Measurements from ENCODE around the gene TXN2.

TXN2 gene

GRCh38 chr22:36467946-36468345 lies 13.5 kb downstream of the TXN2 start:
- H3K27ac ChIP-seq (ENCODE audit: low read depth in 2 of 2, low read length in 2 of 2): peak overlapping the region; percentile 42 to 56
- peaks cover 30% of the 10 kb centered on the region in 2 donors for H3K36me3 ChIP-seq (ENCODE audit: control insufficient read depth in 2 of 2, insufficient read depth in 2 of 2, low read length in 2 of 2)
- peak overlapping the region in 1 of 2 donors; percentile 14 for H3K9ac ChIP-seq (ENCODE audit: low read depth in 1 of 2, low read length in 2 of 2)
- peaks cover 24 to 36% of the 10 kb centered on the region in 2 donors for H3K4me1 ChIP-seq (ENCODE audit: control insufficient read depth in 2 of 2, insufficient read depth in 2 of 2, low read length in 2 of 2)
- no peaks in the 10 kb centered on the region for H3K9me3 ChIP-seq (ENCODE audit: control insufficient read depth in 2 of 2, low read length in 2 of 2)
- no peaks in the 10 kb centered on the region for H3K27me3 ChIP-seq (ENCODE audit: control insufficient read depth in 2 of 2, insufficient read depth in 2 of 2, low read length in 2 of 2)
- H3K4me3 ChIP-seq (ENCODE audit: low read length in 2 of 2): no peak overlapping the region

GRCh38 chr22:36467042-36467810 lies 14.2 kb downstream of the TXN2 start:
- peak overlapping the region in 1 of 2 donors; percentile 70 for H3K9ac ChIP-seq (ENCODE audit: low read depth in 1 of 2, low read length in 2 of 2)
- peaks cover 27 to 38% of the 10 kb centered on the region in 2 donors for H3K4me1 ChIP-seq (ENCODE audit: control insufficient read depth in 2 of 2, insufficient read depth in 2 of 2, low read length in 2 of 2)
- no peaks in the 10 kb centered on the region for H3K9me3 ChIP-seq (ENCODE audit: control insufficient read depth in 2 of 2, low read length in 2 of 2)
- H3K27me3 ChIP-seq (ENCODE audit: control insufficient read depth in 2 of 2, insufficient read depth in 2 of 2, low read length in 2 of 2): no peaks in the 10 kb centered on the region
- H3K36me3 ChIP-seq (ENCODE audit: control insufficient read depth in 2 of 2, insufficient read depth in 2 of 2, low read length in 2 of 2): peaks cover 26 to 27% of the 10 kb centered on the region in 2 donors
- H3K4me3 ChIP-seq (ENCODE audit: low read length in 2 of 2): no peak overlapping the region
- H3K27ac ChIP-seq (ENCODE audit: low read depth in 2 of 2, low read length in 2 of 2): peak overlapping the region; percentile 79 to 80

- H3K9me3 ChIP-seq (ENCODE audit: control insufficient read depth in 2 of 2, low read length in 2 of 2): no peaks in the 10 kb centered on the region
- no peaks in the 10 kb centered on the region for H3K27me3 ChIP-seq (ENCODE audit: control insufficient read depth in 2 of 2, insufficient read depth in 2 of 2, low read length in 2 of 2)
- no peak overlapping the region for H3K4me3 ChIP-seq (ENCODE audit: low read length in 2 of 2)
- peaks cover 19 to 25% of the 10 kb centered on the region in 2 donors for H3K36me3 ChIP-seq (ENCODE audit: control insufficient read depth in 2 of 2, insufficient read depth in 2 of 2, low read length in 2 of 2)
- peak overlapping the region; percentile 79 to 80 for H3K27ac ChIP-seq (ENCODE audit: low read depth in 2 of 2, low read length in 2 of 2)
- H3K4me1 ChIP-seq (ENCODE audit: control insufficient read depth in 2 of 2, insufficient read depth in 2 of 2, low read length in 2 of 2): peaks cover 30 to 45% of the 10 kb centered on the region in 2 donors
- peak overlapping the region in 1 of 2 donors; percentile 70 for H3K9ac ChIP-seq (ENCODE audit: low read depth in 1 of 2, low read length in 2 of 2)
Measured at GRCh38 chr22:36466258-36466657, 15.2 kb downstream of the TXN2 start.

GRCh38 chr22:36465232-36466021 lies 16.0 kb downstream of the TXN2 start:
- Histone ChIP-seq H3K9ac (ENCODE audit: low read depth in 1 of 2, low read length in 2 of 2) (peak overlapping the region; percentile 35 to 70), H3K27me3 (ENCODE audit: control insufficient read depth in 2 of 2, insufficient read depth in 2 of 2, low read length in 2 of 2) (no peaks in the 10 kb centered on the region), H3K27ac (ENCODE audit: low read depth in 2 of 2, low read length in 2 of 2) (peak overlapping the region; percentile 79 to 80), H3K4me1 (ENCODE audit: control insufficient read depth in 2 of 2, insufficient read depth in 2 of 2, low read length in 2 of 2) (peaks cover 30 to 48% of the 10 kb centered on the region in 2 donors), H3K4me3 (ENCODE audit: low read length in 2 of 2) (peak overlapping the region in 1 of 2 donors; percentile 13), H3K36me3 (ENCODE audit: control insufficient read depth in 2 of 2, insufficient read depth in 2 of 2, low read length in 2 of 2) (peaks cover 13 to 18% of the 10 kb centered on the region in 2 donors), H3K9me3 (ENCODE audit: control insufficient read depth in 2 of 2, low read length in 2 of 2) (no peaks in the 10 kb centered on the region)

- H3K27ac ChIP-seq (ENCODE audit: low read depth in 2 of 2, low read length in 2 of 2): peak overlapping the region; percentile 79 to 80
- peaks cover 29 to 49% of the 10 kb centered on the region in 2 donors for H3K4me1 ChIP-seq (ENCODE audit: control insufficient read depth in 2 of 2, insufficient read depth in 2 of 2, low read length in 2 of 2)
- peak overlapping the region in 1 of 2 donors; percentile 70 for H3K9ac ChIP-seq (ENCODE audit: low read depth in 1 of 2, low read length in 2 of 2)
- H3K36me3 ChIP-seq (ENCODE audit: control insufficient read depth in 2 of 2, insufficient read depth in 2 of 2, low read length in 2 of 2): peaks cover 13 to 18% of the 10 kb centered on the region in 2 donors
- H3K27me3 ChIP-seq (ENCODE audit: control insufficient read depth in 2 of 2, insufficient read depth in 2 of 2, low read length in 2 of 2): no peaks in the 10 kb centered on the region
- H3K9me3 ChIP-seq (ENCODE audit: control insufficient read depth in 2 of 2, low read length in 2 of 2): no peaks in the 10 kb centered on the region
- H3K4me3 ChIP-seq (ENCODE audit: low read length in 2 of 2): peak overlapping the region in 1 of 2 donors; percentile 13
Measured at GRCh38 chr22:36464715-36465231, 16.7 kb downstream of the TXN2 start.

- H3K9me3 ChIP-seq (ENCODE audit: control insufficient read depth in 2 of 2, low read length in 2 of 2): no peaks in the 10 kb centered on the region
- H3K9ac ChIP-seq (ENCODE audit: low read depth in 1 of 2, low read length in 2 of 2): no peak overlapping the region
Measured at GRCh38 chr22:36463783-36464184, 17.7 kb downstream of the TXN2 start.

GRCh38 chr22:36461665-36462649 lies 19.5 kb downstream of the TXN2 start:
- Histone ChIP-seq H3K36me3 (ENCODE audit: control insufficient read depth in 2 of 2, insufficient read depth in 2 of 2, low read length in 2 of 2) (peaks cover 6 to 7% of the 10 kb centered on the region in 2 donors), H3K27ac (ENCODE audit: low read depth in 2 of 2, low read length in 2 of 2) (peak overlapping the region; percentile 39 to 52), H3K27me3 (ENCODE audit: control insufficient read depth in 2 of 2, insufficient read depth in 2 of 2, low read length in 2 of 2) (no peaks in the 10 kb centered on the region), H3K4me1 (ENCODE audit: control insufficient read depth in 2 of 2, insufficient read depth in 2 of 2, low read length in 2 of 2) (peaks cover 35 to 56% of the 10 kb centered on the region in 2 donors), H3K9me3 (ENCODE audit: control insufficient read depth in 2 of 2, low read length in 2 of 2) (no peaks in the 10 kb centered on the region), H3K4me3 (ENCODE audit: low read length in 2 of 2) (no peak overlapping the region), H3K9ac (ENCODE audit: low read depth in 1 of 2, low read length in 2 of 2) (peak overlapping the region; percentile 14 to 52)

More at GRCh38 chr22:36463783-36464184, 17.7 kb downstream of the TXN2 start:
- Histone ChIP-seq H3K27ac (ENCODE audit: low read depth in 2 of 2, low read length in 2 of 2) (peak overlapping the region; percentile 38), H3K27me3 (ENCODE audit: control insufficient read depth in 2 of 2, insufficient read depth in 2 of 2, low read length in 2 of 2) (no peaks in the 10 kb centered on the region), H3K36me3 (ENCODE audit: control insufficient read depth in 2 of 2, insufficient read depth in 2 of 2, low read length in 2 of 2) (peaks cover 9 to 14% of the 10 kb centered on the region in 2 donors), H3K4me1 (ENCODE audit: control insufficient read depth in 2 of 2, insufficient read depth in 2 of 2, low read length in 2 of 2) (peaks cover 23 to 50% of the 10 kb centered on the region in 2 donors), H3K4me3 (ENCODE audit: low read length in 2 of 2) (no peak overlapping the region)

GRCh38 chr22:36460202-36460601 lies 21.2 kb downstream of the TXN2 start:
- H3K27ac ChIP-seq (ENCODE audit: low read depth in 2 of 2, low read length in 2 of 2): peak overlapping the region; percentile 90 to 92
- no peaks in the 10 kb centered on the region for H3K9me3 ChIP-seq (ENCODE audit: control insufficient read depth in 2 of 2, low read length in 2 of 2)
- H3K9ac ChIP-seq (ENCODE audit: low read depth in 1 of 2, low read length in 2 of 2): peak overlapping the region; percentile 52 to 71
- no peaks in the 10 kb centered on the region for H3K27me3 ChIP-seq (ENCODE audit: control insufficient read depth in 2 of 2, insufficient read depth in 2 of 2, low read length in 2 of 2)
- H3K4me1 ChIP-seq (ENCODE audit: control insufficient read depth in 2 of 2, insufficient read depth in 2 of 2, low read length in 2 of 2): peaks cover 35 to 54% of the 10 kb centered on the region in 2 donors
- no peaks in the 10 kb centered on the region for H3K36me3 ChIP-seq (ENCODE audit: control insufficient read depth in 2 of 2, insufficient read depth in 2 of 2, low read length in 2 of 2)
- H3K4me3 ChIP-seq (ENCODE audit: low read length in 2 of 2): no peak overlapping the region

- H3K9ac ChIP-seq (ENCODE audit: low read depth in 1 of 2, low read length in 2 of 2): peak overlapping the region in 1 of 2 donors; percentile 47
- no peaks in the 10 kb centered on the region for H3K9me3 ChIP-seq (ENCODE audit: control insufficient read depth in 2 of 2, low read length in 2 of 2)
- peaks cover 36 to 50% of the 10 kb centered on the region in 2 donors for H3K4me1 ChIP-seq (ENCODE audit: control insufficient read depth in 2 of 2, insufficient read depth in 2 of 2, low read length in 2 of 2)
- no peak overlapping the region for H3K4me3 ChIP-seq (ENCODE audit: low read length in 2 of 2)
- H3K27me3 ChIP-seq (ENCODE audit: control insufficient read depth in 2 of 2, insufficient read depth in 2 of 2, low read length in 2 of 2): no peaks in the 10 kb centered on the region
- H3K27ac ChIP-seq (ENCODE audit: low read depth in 2 of 2, low read length in 2 of 2): peak overlapping the region; percentile 90 to 92
- H3K36me3 ChIP-seq (ENCODE audit: control insufficient read depth in 2 of 2, insufficient read depth in 2 of 2, low read length in 2 of 2): no peaks in the 10 kb centered on the region
Measured at GRCh38 chr22:36457688-36458450, 23.6 kb downstream of the TXN2 start.

Data from mucosa of rectum (tissue), 2 donors.